ENCODE results near the gene GOLGA1.
"Not testable (repeated sequence)": the region's sequence is repeated elsewhere in the genome, so short reads cannot be mapped to it uniquely, and the experiment has no call there.

The GOLGA1 gene

GRCh38 chr9:124968238-124968637, 27.4 kb upstream of the GOLGA1 start:
- H3F3A ChIP-seq (ENCODE audit: insufficient read depth, low read length), result no peaks in the 10 kb centered on the region
- H3K4me3 ChIP-seq (ENCODE audit: low read length), result no peak overlapping the region
- H3K4me2 ChIP-seq (ENCODE audit: low read depth, low read length), result no peak overlapping the region
- no peak overlapping the region for H3K9ac ChIP-seq (ENCODE audit: low read length)
- H4K20me1 ChIP-seq (ENCODE audit: insufficient read depth, low read length), result no peaks in the 10 kb centered on the region
- no peak for DNase-seq
- no peaks in the 10 kb centered on the region for H3K36me3 ChIP-seq (replicated peaks; ENCODE audit: insufficient read depth, low read length)
- H3K9me3 ChIP-seq (replicated peaks; ENCODE audit: insufficient read depth, low read length), result no peaks in the 10 kb centered on the region
- TF ChIP-seq EZH2phosphoT487 (IDR thresholded peaks at IDR 0.05; ENCODE audit: low read length), result no peak
- no peak for TF ChIP-seq CTCF (IDR thresholded peaks at IDR 0.05; ENCODE audit: low read length)
- no peak for TF ChIP-seq EZH2 (optimal IDR thresholded peaks at IDR 0.05; ENCODE audit: low read depth, low read length)
- H2AFZ ChIP-seq (ENCODE audit: low read length), result no peak overlapping the region
- H3K4me1 ChIP-seq (ENCODE audit: low read length), result no peaks in the 10 kb centered on the region
- no peaks in the 10 kb centered on the region for H3K9me2 ChIP-seq (replicated peaks; ENCODE audit: insufficient read depth, low read length)
- H3K27ac ChIP-seq (ENCODE audit: low read length), result no peak overlapping the region
- no peaks in the 10 kb centered on the region for H3K79me2 ChIP-seq (ENCODE audit: low read length)
- H3K27me3 ChIP-seq (replicated peaks; ENCODE audit: insufficient read depth, low read length), result no peaks in the 10 kb centered on the region

GRCh38 chr9:124965775-124966568, 25.1 kb upstream of the GOLGA1 start:
- H3K4me3 ChIP-seq (ENCODE audit: low read length); H3K79me2 ChIP-seq (ENCODE audit: low read length); H3K36me3 ChIP-seq (replicated peaks; ENCODE audit: insufficient read depth, low read length); H3K9ac ChIP-seq (ENCODE audit: low read length); DNase-seq; H3K9me3 ChIP-seq (replicated peaks; ENCODE audit: insufficient read depth, low read length); H3K27ac ChIP-seq (ENCODE audit: low read length); H4K20me1 ChIP-seq (ENCODE audit: insufficient read depth, low read length); H3K4me1 ChIP-seq (ENCODE audit: low read length); H3K4me2 ChIP-seq (ENCODE audit: low read depth, low read length); H3K27me3 ChIP-seq (replicated peaks; ENCODE audit: insufficient read depth, low read length); H2AFZ ChIP-seq (ENCODE audit: low read length); H3K9me2 ChIP-seq (replicated peaks; ENCODE audit: insufficient read depth, low read length); H3F3A ChIP-seq (ENCODE audit: insufficient read depth, low read length): not testable (repeated sequence)

GRCh38 chr9:124964604-124965003, 23.7 kb upstream of the GOLGA1 start:
- Histone ChIP-seq H3K9me2 (replicated peaks; ENCODE audit: insufficient read depth, low read length) (no peaks in the 10 kb centered on the region), H3K4me2 (ENCODE audit: low read depth, low read length) (no peak overlapping the region), H3K27ac (ENCODE audit: low read length) (no peak overlapping the region), H3K9me3 (replicated peaks; ENCODE audit: insufficient read depth, low read length) (no peaks in the 10 kb centered on the region), H3K4me1 (ENCODE audit: low read length) (no peaks in the 10 kb centered on the region), H3K79me2 (ENCODE audit: low read length) (no peaks in the 10 kb centered on the region), H3F3A (ENCODE audit: insufficient read depth, low read length) (no peaks in the 10 kb centered on the region), H3K9ac (ENCODE audit: low read length) (no peak overlapping the region), H2AFZ (ENCODE audit: low read length) (no peak overlapping the region), H3K36me3 (replicated peaks; ENCODE audit: insufficient read depth, low read length) (no peaks in the 10 kb centered on the region), H3K27me3 (replicated peaks; ENCODE audit: insufficient read depth, low read length) (no peaks in the 10 kb centered on the region), H3K4me3 (ENCODE audit: low read length) (no peak overlapping the region), H4K20me1 (ENCODE audit: insufficient read depth, low read length) (no peaks in the 10 kb centered on the region)
- DNase-seq, result no peak
- TF ChIP-seq CTCF (IDR thresholded peaks at IDR 0.05; ENCODE audit: low read length), result no peak
- TF ChIP-seq EZH2 (optimal IDR thresholded peaks at IDR 0.05; ENCODE audit: low read depth, low read length), result no peak
- no peak for TF ChIP-seq EZH2phosphoT487 (IDR thresholded peaks at IDR 0.05; ENCODE audit: low read length)

GRCh38 chr9:124964056-124964455, 23.2 kb upstream of the GOLGA1 start:
- Histone ChIP-seq H3K27me3 (replicated peaks; ENCODE audit: insufficient read depth, low read length) (no peaks in the 10 kb centered on the region), H3F3A (ENCODE audit: insufficient read depth, low read length) (no peaks in the 10 kb centered on the region), H3K4me1 (ENCODE audit: low read length) (no peaks in the 10 kb centered on the region), H3K4me3 (ENCODE audit: low read length) (no peak overlapping the region), H4K20me1 (ENCODE audit: insufficient read depth, low read length) (no peaks in the 10 kb centered on the region), H3K36me3 (replicated peaks; ENCODE audit: insufficient read depth, low read length) (no peaks in the 10 kb centered on the region), H3K9me2 (replicated peaks; ENCODE audit: insufficient read depth, low read length) (no peaks in the 10 kb centered on the region), H2AFZ (ENCODE audit: low read length) (no peak overlapping the region), H3K9me3 (replicated peaks; ENCODE audit: insufficient read depth, low read length) (no peaks in the 10 kb centered on the region), H3K4me2 (ENCODE audit: low read depth, low read length) (no peak overlapping the region), H3K27ac (ENCODE audit: low read length) (no peak overlapping the region), H3K9ac (ENCODE audit: low read length) (no peak overlapping the region), H3K79me2 (ENCODE audit: low read length) (no peaks in the 10 kb centered on the region)
- no peak for DNase-seq
- TF ChIP-seq EZH2phosphoT487 (IDR thresholded peaks at IDR 0.05; ENCODE audit: low read length) (no peak), EZH2 (optimal IDR thresholded peaks at IDR 0.05; ENCODE audit: low read depth, low read length) (no peak)
